Astrocyte (in vitro differentiated cells and primary cell): Measurements from ENCODE around the gene AGBL4. TPM values are rescaled to one million over a fixed set of nuclear protein-coding genes. Genes with fewer than 3 reads are reported as not detected.

Experiments used
- DNase-seq: peaks from one replicate; pipeline ENCODE4 v3.0.0-alpha.2; 2010; ENCODE audit warnings: low read depth
- FAIRE-seq: peaks from 2 replicates; lab custom pipeline; 2011; peaks lifted over from hg19 to GRCh38; lab: Jason Lieb, UNC
- H2AFZ ChIP-seq: 2 replicates; pipeline ENCODE4 v1.6.0; 2012; ENCODE audit warnings: low read depth, low read length, inconsistent platforms
- H3K27ac ChIP-seq: 2 replicates; pipeline ENCODE4 v1.5.1; 2011; ENCODE audit warnings: low read depth, low read length, inconsistent platforms
- H3K27me3 ChIP-seq: 2 replicates; pipeline ENCODE4 v1.6.0; 2011; ENCODE audit warnings: low read length, inconsistent platforms; ENCODE audit not compliant: insufficient read depth
- H3K36me3 ChIP-seq: 2 replicates; pipeline ENCODE4 v1.5.1; 2011; ENCODE audit warnings: low read length, inconsistent platforms; ENCODE audit not compliant: insufficient read depth
- H3K4me1 ChIP-seq: 2 replicates; pipeline ENCODE4 v1.5.1; 2011; ENCODE audit warnings: low read length, inconsistent platforms; ENCODE audit not compliant: insufficient read depth
- H3K4me2 ChIP-seq: 2 replicates; pipeline ENCODE4 v1.6.0; 2012; ENCODE audit warnings: low read length, inconsistent platforms
- H3K4me3 ChIP-seq: 2 replicates; pipeline ENCODE4 v1.5.1; 2011; ENCODE audit warnings: low read depth, mild to moderate bottlenecking, low read length, inconsistent platforms; ENCODE audit not compliant: insufficient read depth
- H3K79me2 ChIP-seq: 2 replicates; pipeline ENCODE4 v1.6.0; 2012; ENCODE audit warnings: mild to moderate bottlenecking, low read length, inconsistent platforms; ENCODE audit not compliant: insufficient read depth
- H3K9ac ChIP-seq: 2 replicates; pipeline ENCODE4 v1.6.0; 2012; ENCODE audit warnings: mild to moderate bottlenecking, low read length, inconsistent platforms
- H3K9me3 ChIP-seq: 2 replicates; pipeline ENCODE4 v1.5.1; 2012; ENCODE audit warnings: low read depth, mild to moderate bottlenecking, low read length, inconsistent platforms; ENCODE audit not compliant: insufficient read depth
- H4K20me1 ChIP-seq: 2 replicates; pipeline ENCODE4 v1.6.0; 2012; ENCODE audit warnings: low read length, inconsistent platforms; ENCODE audit not compliant: insufficient read depth
- H3K27ac Mint-ChIP-seq: one replicate; pipeline ENCODE4 v1.8.0; 2021; ENCODE audit warnings: mild to moderate bottlenecking, mixed read lengths; ENCODE audit not compliant: unreplicated experiment
- H3K27me3 Mint-ChIP-seq: one replicate; pipeline ENCODE4 v1.8.0; 2021; ENCODE audit warnings: low read depth, mixed read lengths; ENCODE audit not compliant: unreplicated experiment
- H3K36me3 Mint-ChIP-seq: one replicate; pipeline ENCODE4 v1.8.0; 2021; ENCODE audit warnings: low read depth, mixed read lengths; ENCODE audit not compliant: unreplicated experiment
- H3K4me1 Mint-ChIP-seq: one replicate; pipeline ENCODE4 v1.8.0; 2021; ENCODE audit warnings: low read depth, mixed read lengths; ENCODE audit not compliant: unreplicated experiment
- H3K4me3 Mint-ChIP-seq: one replicate; pipeline ENCODE4 v1.8.0; 2021; ENCODE audit warnings: mild to moderate bottlenecking, moderate library complexity, mixed read lengths; ENCODE audit not compliant: unreplicated experiment
- H3K9me3 Mint-ChIP-seq: one replicate; pipeline ENCODE4 v1.8.0; 2021; ENCODE audit warnings: mild to moderate bottlenecking, mixed read lengths; ENCODE audit not compliant: unreplicated experiment
- EZH2 ChIP-seq: IDR thresholded peaks from 2 replicates; pipeline ENCODE4 v1.6.1; 2012; ENCODE audit warnings: mild to moderate bottlenecking, low read length, inconsistent platforms; ENCODE audit not compliant: insufficient read depth
- total RNA-seq: library from RNA; stranded (reverse); gene quantifications from 2 replicates; pipeline ENCODE4 v1.2.1, GENCODE V29; 2021
- TF ChIP-seq, protein P1 (sequence below): IDR thresholded peaks from 2 replicates; pipeline ENCODE4 v1.5.1; 2011; ENCODE audit warnings: low read depth, mild to moderate bottlenecking, inconsistent platforms, low read length, moderate library complexity; ENCODE audit not compliant: insufficient read depth

The AGBL4 gene
- total RNA-seq, 1 donor from 2014 or later: not detected

DNA sequence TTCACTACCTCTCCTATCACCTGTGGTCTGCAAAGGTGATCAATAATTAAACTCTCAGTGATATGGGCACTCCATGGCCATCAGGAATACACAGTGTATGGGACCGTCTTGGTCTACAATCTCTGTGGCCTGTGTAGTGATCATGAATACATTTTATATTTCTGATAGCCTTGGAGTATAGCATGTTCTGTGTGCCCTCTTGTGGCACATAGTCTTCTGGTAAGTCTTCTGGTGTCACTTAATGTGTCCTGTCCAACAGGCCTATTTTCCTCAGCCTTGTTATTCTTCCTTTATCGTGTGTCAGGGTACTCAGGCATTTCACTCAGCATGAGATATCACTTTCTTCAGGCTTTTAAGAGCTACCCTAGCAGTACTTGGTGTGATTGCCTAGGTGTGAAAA is 393.6 kb downstream of the AGBL4 start:
- no peaks in the 10 kb centered on the region for H3K4me1 ChIP-seq
- TF ChIP-seq, protein P1, sequence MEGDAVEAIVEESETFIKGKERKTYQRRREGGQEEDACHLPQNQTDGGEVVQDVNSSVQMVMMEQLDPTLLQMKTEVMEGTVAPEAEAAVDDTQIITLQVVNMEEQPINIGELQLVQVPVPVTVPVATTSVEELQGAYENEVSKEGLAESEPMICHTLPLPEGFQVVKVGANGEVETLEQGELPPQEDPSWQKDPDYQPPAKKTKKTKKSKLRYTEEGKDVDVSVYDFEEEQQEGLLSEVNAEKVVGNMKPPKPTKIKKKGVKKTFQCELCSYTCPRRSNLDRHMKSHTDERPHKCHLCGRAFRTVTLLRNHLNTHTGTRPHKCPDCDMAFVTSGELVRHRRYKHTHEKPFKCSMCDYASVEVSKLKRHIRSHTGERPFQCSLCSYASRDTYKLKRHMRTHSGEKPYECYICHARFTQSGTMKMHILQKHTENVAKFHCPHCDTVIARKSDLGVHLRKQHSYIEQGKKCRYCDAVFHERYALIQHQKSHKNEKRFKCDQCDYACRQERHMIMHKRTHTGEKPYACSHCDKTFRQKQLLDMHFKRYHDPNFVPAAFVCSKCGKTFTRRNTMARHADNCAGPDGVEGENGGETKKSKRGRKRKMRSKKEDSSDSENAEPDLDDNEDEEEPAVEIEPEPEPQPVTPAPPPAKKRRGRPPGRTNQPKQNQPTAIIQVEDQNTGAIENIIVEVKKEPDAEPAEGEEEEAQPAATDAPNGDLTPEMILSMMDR: no peak
- no peak for TF ChIP-seq EZH2
- Mint-ChIP-seq H3K4me3 (no peak overlapping the region), H3K4me1 (no peaks in the 10 kb centered on the region), H3K27ac (no peak overlapping the region), H3K36me3 (no peaks in the 10 kb centered on the region), H3K27me3 (no peaks in the 10 kb centered on the region), H3K9me3 (peaks cover 4% of the 10 kb centered on the region)
- FAIRE-seq (no peak), DNase-seq (no peak)
- no peaks in the 10 kb centered on the region for H3K9me3 ChIP-seq
- no peaks in the 10 kb centered on the region for H3K79me2 ChIP-seq
- no peaks in the 10 kb centered on the region for H3K36me3 ChIP-seq
- H3K27me3 ChIP-seq: no peaks in the 10 kb centered on the region
- H4K20me1 ChIP-seq: no peaks in the 10 kb centered on the region
- H3K4me3 ChIP-seq: no peak overlapping the region
- H2AFZ ChIP-seq: no peak overlapping the region
- no peak overlapping the region for H3K9ac ChIP-seq
- no peak overlapping the region for H3K4me2 ChIP-seq
- H3K27ac ChIP-seq: no peak overlapping the region

- H3K9ac ChIP-seq: no peak overlapping the region
- no peak for TF ChIP-seq EZH2
- TF ChIP-seq, protein P1: no peak
- Mint-ChIP-seq H3K4me1 (no peaks in the 10 kb centered on the region), H3K4me3 (no peak overlapping the region), H3K27me3 (no peaks in the 10 kb centered on the region), H3K27ac (no peak overlapping the region), H3K9me3 (peaks cover 2% of the 10 kb centered on the region), H3K36me3 (no peaks in the 10 kb centered on the region)
- DNase-seq (no peak), FAIRE-seq (no peak)
- H3K36me3 ChIP-seq: no peaks in the 10 kb centered on the region
- no peak overlapping the region for H3K27ac ChIP-seq
- H3K9me3 ChIP-seq: no peaks in the 10 kb centered on the region
- no peak overlapping the region for H2AFZ ChIP-seq
- no peaks in the 10 kb centered on the region for H4K20me1 ChIP-seq
- H3K79me2 ChIP-seq: no peaks in the 10 kb centered on the region
- H3K27me3 ChIP-seq: no peaks in the 10 kb centered on the region
- H3K4me3 ChIP-seq: no peak overlapping the region
- H3K4me2 ChIP-seq: no peak overlapping the region
- no peaks in the 10 kb centered on the region for H3K4me1 ChIP-seq
Observed at GRCh38 chr1:49627781-49628180, 396.0 kb downstream of the AGBL4 start.

DNA sequence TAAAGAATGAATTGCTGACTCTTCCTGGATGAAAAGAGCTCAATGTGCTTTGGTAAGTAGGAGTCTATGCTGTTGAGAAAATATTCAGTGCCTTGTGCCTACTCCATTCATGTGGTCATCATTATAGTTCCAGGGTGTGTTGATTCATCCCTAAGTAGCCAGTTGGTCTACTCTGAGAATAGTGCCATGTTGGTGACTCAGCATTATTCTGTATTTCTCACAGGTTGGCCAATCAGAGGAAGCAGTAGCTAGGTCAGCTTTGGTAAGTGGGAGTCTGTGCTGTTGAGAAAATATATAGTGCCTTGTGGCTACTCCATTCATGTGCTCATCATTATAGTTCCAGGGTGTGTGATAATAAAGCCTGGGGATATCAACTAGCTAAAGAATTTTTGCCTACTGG is 397.3 kb downstream of the AGBL4 start:
- H3K9me3 Mint-ChIP-seq: peaks cover 2% of the 10 kb centered on the region
- no peak overlapping the region for H3K27ac Mint-ChIP-seq
- no peak overlapping the region for H3K9ac ChIP-seq
- H3K79me2 ChIP-seq: no peaks in the 10 kb centered on the region
- H3K36me3 ChIP-seq: no peaks in the 10 kb centered on the region
- FAIRE-seq: no peak
- no peak overlapping the region for H3K4me3 Mint-ChIP-seq
- no peak overlapping the region for H3K4me2 ChIP-seq
- H3K27me3 ChIP-seq: no peaks in the 10 kb centered on the region
- H3K4me1 ChIP-seq: no peaks in the 10 kb centered on the region
- no peaks in the 10 kb centered on the region for H3K4me1 Mint-ChIP-seq
- H3K27ac ChIP-seq: no peak overlapping the region
- no peak overlapping the region for H3K4me3 ChIP-seq
- H4K20me1 ChIP-seq: no peaks in the 10 kb centered on the region
- H3K27me3 Mint-ChIP-seq: no peaks in the 10 kb centered on the region
- no peaks in the 10 kb centered on the region for H3K9me3 ChIP-seq
- H2AFZ ChIP-seq: no peak overlapping the region
- no peaks in the 10 kb centered on the region for H3K36me3 Mint-ChIP-seq
- DNase-seq: no peak
- TF ChIP-seq, protein P1: no peak
- no peak for TF ChIP-seq EZH2
